Ovary (tissue), 3 donors: Measurements from ENCODE around the gene HEMGN.
A peak's percentile ranks its signal among the peaks of the same experiment; 100 is the strongest.

Experiments
- EP300 ChIP-seq: sonication (generic); formaldehyde crosslinking; IDR thresholded peaks from one replicate; pipeline ENCODE4 v1.6.1; 2017; ENCODE audit warnings: antibody characterized with exemption
- POLR2A ChIP-seq: fragments of 450-650 bp; IDR thresholded peaks from one replicate; pipeline ENCODE4 v1.6.1; 2017; ENCODE audit warnings: antibody characterized with exemption, mild to moderate bottlenecking, moderate library complexity
- TF ChIP-seq, protein P1 (sequence below), 3 donors: fragments of 450-650 bp in 2 of 3; fragments of 200-600 bp in 1 of 3; IDR thresholded peaks; one replicate each; pipeline versions ENCODE4 v1.5.1 to v1.8.0; 2016 to 2022; ENCODE audit warnings: antibody characterized with exemption in 3 of 3, mild to moderate bottlenecking in 1 of 3
- donor health status: DM: no; HTN: no; CAD: no.

GRCh38 chr9:97984188-97985057 is 46.5 kb upstream of the HEMGN start:
- TF ChIP-seq, protein P1, sequence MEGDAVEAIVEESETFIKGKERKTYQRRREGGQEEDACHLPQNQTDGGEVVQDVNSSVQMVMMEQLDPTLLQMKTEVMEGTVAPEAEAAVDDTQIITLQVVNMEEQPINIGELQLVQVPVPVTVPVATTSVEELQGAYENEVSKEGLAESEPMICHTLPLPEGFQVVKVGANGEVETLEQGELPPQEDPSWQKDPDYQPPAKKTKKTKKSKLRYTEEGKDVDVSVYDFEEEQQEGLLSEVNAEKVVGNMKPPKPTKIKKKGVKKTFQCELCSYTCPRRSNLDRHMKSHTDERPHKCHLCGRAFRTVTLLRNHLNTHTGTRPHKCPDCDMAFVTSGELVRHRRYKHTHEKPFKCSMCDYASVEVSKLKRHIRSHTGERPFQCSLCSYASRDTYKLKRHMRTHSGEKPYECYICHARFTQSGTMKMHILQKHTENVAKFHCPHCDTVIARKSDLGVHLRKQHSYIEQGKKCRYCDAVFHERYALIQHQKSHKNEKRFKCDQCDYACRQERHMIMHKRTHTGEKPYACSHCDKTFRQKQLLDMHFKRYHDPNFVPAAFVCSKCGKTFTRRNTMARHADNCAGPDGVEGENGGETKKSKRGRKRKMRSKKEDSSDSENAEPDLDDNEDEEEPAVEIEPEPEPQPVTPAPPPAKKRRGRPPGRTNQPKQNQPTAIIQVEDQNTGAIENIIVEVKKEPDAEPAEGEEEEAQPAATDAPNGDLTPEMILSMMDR (IDR thresholded peaks at IDR 0.05): peak in 2 of 3 donors; percentile 8 to 15
- TF ChIP-seq POLR2A (peak; percentile 68), EP300 (no peak)
